Measurements from ENCODE around the gene NR5A2.

NR5A2 gene

DNA sequence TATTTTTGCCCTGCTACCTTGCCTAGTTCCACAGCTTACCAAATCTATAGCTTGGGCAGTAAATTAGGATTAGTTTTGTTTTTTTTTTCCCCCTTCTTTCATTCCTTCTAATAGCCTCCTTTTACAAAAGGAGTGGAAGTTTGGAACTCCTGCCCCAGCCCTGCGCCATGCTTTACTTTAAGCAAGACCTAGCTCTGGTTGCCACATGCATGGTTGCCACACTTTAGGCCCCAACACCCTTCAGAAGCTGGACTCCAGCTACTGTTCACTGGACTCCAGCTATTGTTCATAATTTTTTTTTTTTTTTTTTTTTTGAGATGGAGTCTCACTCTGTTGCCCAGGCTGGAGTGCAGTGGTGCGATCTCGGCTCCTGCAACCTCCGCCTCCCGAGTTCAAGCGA lies 115.8 kb downstream of the NR5A2 start:
- TF ChIP-seq ZNF274 (IDR thresholded peaks at IDR 0.05; ENCODE audit: low read depth, low read length) (no peak), YY1 (IDR thresholded peaks at IDR 0.05; ENCODE audit: insufficient read depth, insufficient read length) (no peak), SUZ12 (IDR thresholded peaks at IDR 0.05; ENCODE audit: extremely low read depth, insufficient read depth, insufficient read length) (no peak)
- no peaks in the 10 kb centered on the region for H3K36me3 ChIP-seq (ENCODE audit: insufficient read depth, insufficient read length, low read length)
- no peak for DNase-seq (ENCODE audit: low read depth, low spot score)

DNA sequence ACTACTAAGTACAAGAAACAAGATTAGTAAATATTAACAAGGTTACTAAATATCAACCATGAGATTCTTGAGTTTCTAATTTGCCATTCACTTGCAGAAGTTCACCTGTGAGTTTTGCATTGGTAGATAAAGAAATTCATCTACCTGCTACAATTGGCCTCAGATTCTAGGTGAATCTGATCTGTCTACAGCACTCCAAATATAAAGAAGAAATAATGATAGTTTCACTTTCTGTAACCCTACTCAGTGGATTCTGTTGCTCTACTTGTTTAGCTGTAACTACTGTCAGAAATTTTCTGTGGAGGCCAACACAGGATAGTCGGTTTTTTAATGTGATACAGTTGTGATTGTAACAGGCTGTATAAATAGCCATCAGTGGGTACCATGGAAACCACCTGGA lies 118.6 kb downstream of the NR5A2 start:
- H3K4me3 ChIP-seq (ENCODE audit: insufficient read length, low read depth) = no peak overlapping the region
- H3K27me3 ChIP-seq (ENCODE audit: insufficient read depth, insufficient read length) = no peaks in the 10 kb centered on the region
- H3K9ac ChIP-seq (ENCODE audit: insufficient read length, low read depth) = no peak overlapping the region
- no peaks in the 10 kb centered on the region for H3K9me3 ChIP-seq (ENCODE audit: insufficient read depth, low read length)
- H3K4me1 ChIP-seq (ENCODE audit: insufficient read depth, insufficient read length) = peaks cover 2% of the 10 kb centered on the region
- no peak for DNase-seq (ENCODE audit: low read depth, low spot score)
- no peaks in the 10 kb centered on the region for H3K36me3 ChIP-seq (ENCODE audit: insufficient read depth, insufficient read length, low read length)
- TF ChIP-seq SUZ12 (IDR thresholded peaks at IDR 0.05; ENCODE audit: extremely low read depth, insufficient read depth, insufficient read length) (no peak), ZNF274 (IDR thresholded peaks at IDR 0.05; ENCODE audit: low read depth, low read length) (no peak), YY1 (IDR thresholded peaks at IDR 0.05; ENCODE audit: insufficient read depth, insufficient read length) (no peak)

More for the DNA sequence above, 115.8 kb downstream of the NR5A2 start:
- no peak overlapping the region for H3K4me3 ChIP-seq (ENCODE audit: insufficient read length, low read depth)
- H3K9me3 ChIP-seq (ENCODE audit: insufficient read depth, low read length) = no peaks in the 10 kb centered on the region
- peaks cover 2% of the 10 kb centered on the region for H3K4me1 ChIP-seq (ENCODE audit: insufficient read depth, insufficient read length)
- H3K27me3 ChIP-seq (ENCODE audit: insufficient read depth, insufficient read length) = no peaks in the 10 kb centered on the region
- no peak overlapping the region for H3K9ac ChIP-seq (ENCODE audit: insufficient read length, low read depth)

DNA sequence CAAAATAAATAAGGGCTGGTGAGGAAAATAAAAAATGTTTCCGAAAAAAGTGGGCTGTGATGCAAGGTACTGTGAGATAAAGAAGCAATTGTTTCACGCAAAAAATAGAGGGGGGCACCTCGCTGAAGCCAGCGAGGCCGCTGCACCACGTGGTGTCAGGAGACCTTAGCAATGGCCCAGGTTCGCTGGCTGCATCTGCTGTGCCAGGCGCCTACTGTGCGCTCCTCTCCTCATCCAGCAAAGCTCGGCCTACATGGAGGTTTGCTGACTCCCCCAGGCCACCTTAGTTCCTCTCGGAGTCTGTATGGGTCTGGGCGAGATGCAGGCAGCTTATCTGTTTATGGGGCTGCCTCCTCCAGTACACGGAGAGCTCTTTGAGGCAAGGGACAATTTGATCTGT lies 119.6 kb downstream of the NR5A2 start:
- no peak overlapping the region for H3K9ac ChIP-seq (ENCODE audit: insufficient read length, low read depth)
- no peaks in the 10 kb centered on the region for H3K36me3 ChIP-seq (ENCODE audit: insufficient read depth, insufficient read length, low read length)
- TF ChIP-seq SUZ12 (IDR thresholded peaks at IDR 0.05; ENCODE audit: extremely low read depth, insufficient read depth, insufficient read length) (no peak), YY1 (IDR thresholded peaks at IDR 0.05; ENCODE audit: insufficient read depth, insufficient read length) (no peak), ZNF274 (IDR thresholded peaks at IDR 0.05; ENCODE audit: low read depth, low read length) (no peak)
- no peak for DNase-seq (ENCODE audit: low read depth, low spot score)
- H3K4me3 ChIP-seq (ENCODE audit: insufficient read length, low read depth) = no peak overlapping the region
- H3K27me3 ChIP-seq (ENCODE audit: insufficient read depth, insufficient read length) = no peaks in the 10 kb centered on the region
- no peaks in the 10 kb centered on the region for H3K9me3 ChIP-seq (ENCODE audit: insufficient read depth, low read length)
- peaks cover 2% of the 10 kb centered on the region for H3K4me1 ChIP-seq (ENCODE audit: insufficient read depth, insufficient read length)

DNA sequence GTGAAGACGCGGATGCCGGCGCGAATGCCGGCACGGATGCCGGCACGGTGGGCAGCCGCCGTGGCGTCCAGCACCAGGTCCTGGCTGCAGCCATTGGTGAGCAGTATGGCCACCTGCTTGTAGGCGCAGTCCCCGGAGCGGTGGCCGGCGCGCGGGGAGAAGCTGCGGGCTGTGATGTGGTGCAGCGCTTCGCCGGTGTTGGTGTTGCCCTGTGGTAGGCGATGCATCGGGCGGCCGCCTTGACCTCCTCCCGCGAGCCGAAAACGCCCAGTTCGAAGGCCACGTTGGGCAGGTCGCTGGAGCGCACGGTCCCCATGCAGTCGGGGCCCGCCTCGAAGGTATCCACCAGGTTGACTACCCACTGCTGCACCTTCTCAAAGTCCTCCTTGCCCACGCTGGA lies 120.2 kb downstream of the NR5A2 start:
- H3K27me3 ChIP-seq (ENCODE audit: insufficient read depth, insufficient read length) = no peaks in the 10 kb centered on the region
- no peak for DNase-seq (ENCODE audit: low read depth, low spot score)
- TF ChIP-seq SUZ12 (IDR thresholded peaks at IDR 0.05; ENCODE audit: extremely low read depth, insufficient read depth, insufficient read length) = no peak
- TF ChIP-seq ZNF274 (IDR thresholded peaks at IDR 0.05; ENCODE audit: low read depth, low read length) = no peak
- no peak for TF ChIP-seq YY1 (IDR thresholded peaks at IDR 0.05; ENCODE audit: insufficient read depth, insufficient read length)
- peaks cover 2% of the 10 kb centered on the region for H3K4me1 ChIP-seq (ENCODE audit: insufficient read depth, insufficient read length)
- H3K9me3 ChIP-seq (ENCODE audit: insufficient read depth, low read length) = no peaks in the 10 kb centered on the region
- H3K4me3 ChIP-seq (ENCODE audit: insufficient read length, low read depth) = no peak overlapping the region
- no peaks in the 10 kb centered on the region for H3K36me3 ChIP-seq (ENCODE audit: insufficient read depth, insufficient read length, low read length)
- no peak overlapping the region for H3K9ac ChIP-seq (ENCODE audit: insufficient read length, low read depth)

DNA sequence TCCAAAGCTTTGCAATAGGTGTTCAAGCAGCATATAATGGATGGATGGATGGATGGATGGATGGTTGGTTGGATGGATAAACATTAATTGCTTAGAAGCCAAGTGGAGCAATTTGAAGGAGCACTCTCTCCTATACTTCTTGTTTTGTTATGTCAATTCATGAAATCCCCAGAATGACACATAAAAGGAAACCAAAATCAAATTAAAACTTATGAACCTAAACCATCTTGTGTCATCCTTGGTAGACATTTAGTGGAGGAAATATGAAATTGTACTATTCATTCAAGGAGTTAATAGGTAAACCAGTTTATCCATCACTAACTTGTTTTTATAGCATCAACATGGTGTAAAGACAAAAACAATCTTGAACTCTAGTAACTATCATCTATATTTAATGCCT lies 122.5 kb downstream of the NR5A2 start:
- Histone ChIP-seq H3K27me3 (ENCODE audit: insufficient read depth, insufficient read length) (no peaks in the 10 kb centered on the region), H3K9me3 (ENCODE audit: insufficient read depth, low read length) (no peaks in the 10 kb centered on the region), H3K4me3 (ENCODE audit: insufficient read length, low read depth) (no peak overlapping the region), H3K4me1 (ENCODE audit: insufficient read depth, insufficient read length) (peaks cover 2% of the 10 kb centered on the region), H3K9ac (ENCODE audit: insufficient read length, low read depth) (no peak overlapping the region), H3K36me3 (ENCODE audit: insufficient read depth, insufficient read length, low read length) (no peaks in the 10 kb centered on the region)
- TF ChIP-seq YY1 (IDR thresholded peaks at IDR 0.05; ENCODE audit: insufficient read depth, insufficient read length) (no peak), SUZ12 (IDR thresholded peaks at IDR 0.05; ENCODE audit: extremely low read depth, insufficient read depth, insufficient read length) (no peak), ZNF274 (IDR thresholded peaks at IDR 0.05; ENCODE audit: low read depth, low read length) (no peak)
- DNase-seq (ENCODE audit: low read depth, low spot score) = no peak

DNA sequence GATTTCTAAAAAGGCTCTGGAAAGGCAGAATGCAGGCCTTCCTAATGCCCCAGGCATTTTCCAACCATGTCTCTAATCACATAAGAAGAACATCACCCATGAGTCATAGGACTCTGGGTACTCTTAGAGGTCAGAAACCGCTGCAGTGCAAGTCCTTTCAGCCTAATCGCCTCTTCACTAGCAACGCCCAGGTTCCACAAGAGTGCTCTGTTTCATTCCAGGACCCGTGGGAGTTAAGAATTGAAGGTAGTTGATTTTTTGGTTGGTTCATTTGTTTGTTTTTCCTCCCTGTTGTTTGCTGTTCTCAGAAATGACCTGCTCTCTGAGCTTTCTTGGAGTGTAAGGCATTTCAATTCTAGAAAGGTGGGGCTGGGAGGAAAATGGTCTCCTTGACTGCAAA lies 123.2 kb downstream of the NR5A2 start:
- no peaks in the 10 kb centered on the region for H3K27me3 ChIP-seq (ENCODE audit: insufficient read depth, insufficient read length)
- H3K36me3 ChIP-seq (ENCODE audit: insufficient read depth, insufficient read length, low read length) = no peaks in the 10 kb centered on the region
- peak; percentile 20 for DNase-seq (ENCODE audit: low read depth, low spot score)
- H3K4me3 ChIP-seq (ENCODE audit: insufficient read length, low read depth) = no peak overlapping the region
- no peaks in the 10 kb centered on the region for H3K9me3 ChIP-seq (ENCODE audit: insufficient read depth, low read length)
- TF ChIP-seq SUZ12 (IDR thresholded peaks at IDR 0.05; ENCODE audit: extremely low read depth, insufficient read depth, insufficient read length) (no peak), YY1 (IDR thresholded peaks at IDR 0.05; ENCODE audit: insufficient read depth, insufficient read length) (no peak), ZNF274 (IDR thresholded peaks at IDR 0.05; ENCODE audit: low read depth, low read length) (no peak)
- no peak overlapping the region for H3K9ac ChIP-seq (ENCODE audit: insufficient read length, low read depth)
- H3K4me1 ChIP-seq (ENCODE audit: insufficient read depth, insufficient read length) = peaks cover 2% of the 10 kb centered on the region

DNA sequence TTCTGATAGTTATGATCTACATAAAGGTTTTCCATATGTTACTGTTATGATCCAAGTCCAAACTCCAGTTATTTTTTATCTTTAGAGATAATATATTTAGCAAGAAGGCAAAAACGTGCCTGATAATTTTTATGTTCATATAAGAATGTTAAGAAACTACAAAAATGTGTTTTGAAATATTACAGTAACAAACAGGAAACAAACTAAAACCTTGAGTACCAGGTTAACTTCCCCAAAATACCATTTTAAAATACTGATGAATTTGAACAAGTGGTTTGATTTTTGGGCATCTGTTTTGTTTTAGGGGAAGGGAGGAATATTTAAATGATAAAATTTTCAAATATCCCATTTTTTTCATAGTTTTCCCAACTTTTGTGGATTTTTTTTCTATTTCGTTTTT lies 124.8 kb downstream of the NR5A2 start:
- Histone ChIP-seq H3K27me3 (ENCODE audit: insufficient read depth, insufficient read length) (no peaks in the 10 kb centered on the region), H3K9ac (ENCODE audit: insufficient read length, low read depth) (no peak overlapping the region), H3K9me3 (ENCODE audit: insufficient read depth, low read length) (no peaks in the 10 kb centered on the region), H3K4me3 (ENCODE audit: insufficient read length, low read depth) (no peak overlapping the region), H3K36me3 (ENCODE audit: insufficient read depth, insufficient read length, low read length) (no peaks in the 10 kb centered on the region), H3K4me1 (ENCODE audit: insufficient read depth, insufficient read length) (peaks cover 2% of the 10 kb centered on the region)
- TF ChIP-seq ZNF274 (IDR thresholded peaks at IDR 0.05; ENCODE audit: low read depth, low read length) (no peak), SUZ12 (IDR thresholded peaks at IDR 0.05; ENCODE audit: extremely low read depth, insufficient read depth, insufficient read length) (no peak), YY1 (IDR thresholded peaks at IDR 0.05; ENCODE audit: insufficient read depth, insufficient read length) (no peak)
- DNase-seq (ENCODE audit: low read depth, low spot score) = no peak
